Myocyte (in vitro differentiated cells): ENCODE measurements around the gene TEX11. TPM values are rescaled to one million over a fixed set of nuclear protein-coding genes. Genes with fewer than 3 reads are reported as not detected.
A peak's percentile ranks its signal among the peaks of the same experiment; 100 is the strongest.

Experiments
- DNase-seq: peaks from one replicate; pipeline ENCODE4 v3.0.0-alpha.2; 2012; ENCODE audit warnings: low read depth
- total RNA-seq: library from RNA; depleted of rRNA; stranded (reverse); fragments of >200 nt; gene quantifications from 2 replicates; pipeline ENCODE4 v1.2.3, GENCODE V29; 2014

The TEX11 gene
- total RNA-seq, 1 donor from 2014 or later = not detected

- no peak for DNase-seq
Measured at GRCh38 chrX:70498129-70498528, 410.4 kb downstream of the TEX11 start.

GRCh38 chrX:70497026-70497425 is 411.5 kb downstream of the TEX11 start:
- peak; percentile 60 for DNase-seq

- DNase-seq = no peak
Measured at GRCh38 chrX:70496491-70496890, 412.0 kb downstream of the TEX11 start.

GRCh38 chrX:70494441-70494840 is 414.1 kb downstream of the TEX11 start:
- no peak for DNase-seq

- DNase-seq = no peak
Measured at GRCh38 chrX:70488856-70489255, 419.7 kb downstream of the TEX11 start.

GRCh38 chrX:70485466-70485865 is 423.0 kb downstream of the TEX11 start:
- no peak for DNase-seq

GRCh38 chrX:70482300-70482699 is 426.2 kb downstream of the TEX11 start:
- DNase-seq = no peak

GRCh38 chrX:70481471-70482270 is 426.8 kb downstream of the TEX11 start:
- DNase-seq = no peak

- DNase-seq = no peak
Measured at GRCh38 chrX:70480660-70481018, 427.9 kb downstream of the TEX11 start.

- no peak for DNase-seq
Measured at GRCh38 chrX:70479922-70480659, 428.4 kb downstream of the TEX11 start.

GRCh38 chrX:70479247-70479921 is 429.1 kb downstream of the TEX11 start:
- DNase-seq = peak; percentile 21

Other genes starting within 250 kb of the TEX11 start
- not detected in 2 replicates for gene SLC7A3, start 22.4 kb upstream of the TEX11 start, total RNA-seq
- gene SNX12, start 159.6 kb upstream of the TEX11 start, total RNA-seq = 63.5 and 80.9 TPM in 2 replicates
- gene FOXO4, start 187.1 kb upstream of the TEX11 start, total RNA-seq = 18.1 and 20.7 TPM in 2 replicates
- gene CXorf65, start 198.0 kb upstream of the TEX11 start, total RNA-seq = 4.6 TPM in 1 of 2 replicates, not detected in the other
- gene IL2RG, start 202.9 kb upstream of the TEX11 start, total RNA-seq = 3.4 and 12.2 TPM in 2 replicates
- 15.6 and 21.3 TPM in 2 replicates for gene MED12, start 209.9 kb upstream of the TEX11 start, total RNA-seq
- 0.16 and 0.24 TPM in 2 replicates for gene NLGN3, start 236.1 kb upstream of the TEX11 start, total RNA-seq